ENCODE measurements around the gene PRDM16. TPM values are rescaled to one million over a fixed set of nuclear protein-coding genes. Genes with fewer than 3 reads are reported as not detected.

PRDM16 gene
- polyA plus RNA-seq, 1 donor (not counting 4 experiments of a cell fraction or from before 2014, with no cell fraction given), result 0.05 TPM

DNA sequence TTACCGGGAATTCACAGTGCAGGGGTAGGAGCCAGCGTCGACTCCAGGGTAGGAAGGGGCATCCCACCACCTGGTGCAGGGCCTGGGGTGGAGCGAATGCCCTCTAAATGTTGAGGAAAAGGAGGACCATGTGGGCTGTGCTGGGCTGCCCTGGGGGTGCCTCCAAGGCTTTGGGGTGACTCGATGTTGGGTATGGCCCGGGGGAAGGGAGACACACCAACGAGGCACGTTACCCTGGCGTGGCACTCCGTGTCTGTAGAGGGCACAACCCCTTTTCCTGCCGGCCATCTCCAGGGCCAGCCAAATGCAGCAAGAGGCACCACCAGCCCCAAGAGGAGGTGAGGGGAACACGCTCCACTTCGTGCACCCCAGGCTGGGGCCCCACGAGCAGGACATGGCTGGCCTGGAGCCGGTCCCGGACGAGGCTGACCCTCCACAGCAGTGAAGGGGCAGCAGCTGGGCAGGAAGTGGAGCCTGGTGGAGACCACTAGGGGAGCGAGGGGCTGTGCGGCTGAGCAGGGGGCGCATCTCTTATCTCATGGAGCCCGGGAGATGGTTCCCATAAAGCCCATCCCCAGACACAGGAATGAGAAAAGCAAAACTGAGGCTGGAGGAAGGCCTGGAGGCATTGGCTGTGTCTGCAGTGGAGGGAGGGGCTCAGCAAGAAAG is 36.5 kb upstream of the PRDM16 start:
- no peaks in the 10 kb centered on the region for H3K9me1 ChIP-seq (ENCODE audit: control insufficient read depth, extremely low read depth, insufficient read depth, low read length)
- no peak overlapping the region for H2AFZ ChIP-seq (ENCODE audit: control insufficient read depth, low read length)
- H3K4me2 ChIP-seq (ENCODE audit: control insufficient read depth, extremely low read depth, insufficient read depth, low read depth, low read length), result no peak overlapping the region
- peaks cover 3% of the 10 kb centered on the region for H3K9me3 ChIP-seq (ENCODE audit: control insufficient read depth, low read depth, low read length)
- no peak for TF ChIP-seq EZH2 (IDR thresholded peaks at IDR 0.05; ENCODE audit: low read length)
- TF ChIP-seq CTCF (optimal IDR thresholded peaks at IDR 0.05 in 1 of 3, IDR thresholded peaks at IDR 0.05 in 1 of 3, conservative IDR thresholded peaks at IDR 0.05 in 1 of 3; ENCODE audit: extremely low read depth in 1 of 3, insufficient read depth in 2 of 3, low read length in 3 of 3), result no peak
- no peaks in the 10 kb centered on the region for H3K4me1 ChIP-seq (ENCODE audit: control insufficient read depth, extremely low read depth, insufficient read depth, low read length)
- no peak overlapping the region for H3K9ac ChIP-seq (ENCODE audit: control insufficient read depth, extremely low read depth, insufficient read depth, low read length)
- FAIRE-seq, result no peak
- H3K27ac ChIP-seq (ENCODE audit: control insufficient read depth, insufficient read depth, low read length), result no peak overlapping the region
- dilution Hi-C loops (cut with MboI; ENCODE audit: extremely low pct_ligation_motif_present, low sequenced_read_pairs), result no loop called here
- H4K20me1 ChIP-seq (ENCODE audit: control insufficient read depth, extremely low read depth, insufficient read depth, low read length), result no peaks in the 10 kb centered on the region
- no peak for DNase-seq (ENCODE audit: low read depth, low spot score)
- H3K79me2 ChIP-seq (ENCODE audit: control insufficient read depth, insufficient read depth, low read length), result no peaks in the 10 kb centered on the region
- H3K4me3 ChIP-seq (ENCODE audit: control insufficient read depth in 2 of 3, extremely low read depth in 1 of 3, insufficient read depth in 2 of 3, low read depth in 1 of 3, low read length in 3 of 3), result no peak overlapping the region
- no peaks in the 10 kb centered on the region for H3K27me3 ChIP-seq (ENCODE audit: control insufficient read depth, extremely low read depth, insufficient read depth, low read length)
- H3K36me3 ChIP-seq (ENCODE audit: control insufficient read depth in 2 of 2, extremely low read depth in 1 of 2, insufficient read depth in 2 of 2, low read length in 2 of 2), result no peaks in the 10 kb centered on the region

GRCh38 chr1:3033040-3033789 is 35.8 kb upstream of the PRDM16 start:
- dilution Hi-C loops (cut with MboI; ENCODE audit: extremely low pct_ligation_motif_present, low sequenced_read_pairs), result no loop called here
- no peak for FAIRE-seq
- H3K9me3 ChIP-seq (ENCODE audit: control insufficient read depth, low read depth, low read length), result peaks cover 7% of the 10 kb centered on the region

More at GRCh38 chr1:3033040-3033789, 35.8 kb upstream of the PRDM16 start:
- Histone ChIP-seq H2AFZ (ENCODE audit: control insufficient read depth, low read length) (no peak overlapping the region), H3K4me3 (ENCODE audit: control insufficient read depth in 2 of 3, extremely low read depth in 1 of 3, insufficient read depth in 2 of 3, low read depth in 1 of 3, low read length in 3 of 3) (no peak overlapping the region), H3K36me3 (ENCODE audit: control insufficient read depth in 2 of 2, extremely low read depth in 1 of 2, insufficient read depth in 2 of 2, low read length in 2 of 2) (no peaks in the 10 kb centered on the region), H3K9me1 (ENCODE audit: control insufficient read depth, extremely low read depth, insufficient read depth, low read length) (no peaks in the 10 kb centered on the region), H3K27ac (ENCODE audit: control insufficient read depth, insufficient read depth, low read length) (no peak overlapping the region), H3K4me2 (ENCODE audit: control insufficient read depth, extremely low read depth, insufficient read depth, low read depth, low read length) (no peak overlapping the region), H3K9ac (ENCODE audit: control insufficient read depth, extremely low read depth, insufficient read depth, low read length) (no peak overlapping the region), H4K20me1 (ENCODE audit: control insufficient read depth, extremely low read depth, insufficient read depth, low read length) (no peaks in the 10 kb centered on the region), H3K79me2 (ENCODE audit: control insufficient read depth, insufficient read depth, low read length) (no peaks in the 10 kb centered on the region), H3K27me3 (ENCODE audit: control insufficient read depth, extremely low read depth, insufficient read depth, low read length) (no peaks in the 10 kb centered on the region), H3K4me1 (ENCODE audit: control insufficient read depth, extremely low read depth, insufficient read depth, low read length) (no peaks in the 10 kb centered on the region)
- DNase-seq (ENCODE audit: low read depth, low spot score), result no peak
- TF ChIP-seq EZH2 (IDR thresholded peaks at IDR 0.05; ENCODE audit: low read length) (no peak), CTCF (optimal IDR thresholded peaks at IDR 0.05 in 1 of 3, IDR thresholded peaks at IDR 0.05 in 1 of 3, conservative IDR thresholded peaks at IDR 0.05 in 1 of 3; ENCODE audit: extremely low read depth in 1 of 3, insufficient read depth in 2 of 3, low read length in 3 of 3) (no peak)
